Gastrocnemius medialis (tissue), 4 donors: ENCODE data around the gene ADCY4. TPM values are rescaled to one million over a fixed set of nuclear protein-coding genes. Genes with fewer than 3 reads are reported as not detected.

Experiments used
- ATAC-seq, 2 donors: fragments of 150-250 bp; one replicate each; pipeline ENCODE4 v1.9.1; 2016
- DNase-seq, 2 donors: peaks; one replicate each; pipeline ENCODE4 v3.0.0-alpha.2; 2019
- H3K27ac ChIP-seq, 4 donors: fragments of 200-600 bp; sonication (generic); 1 replicate in 1 of 4; 2 replicates in 3 of 4; pipeline ENCODE4 v1.5.1; 2016 to 2018; ENCODE audit warnings: mild to moderate bottlenecking in 2 of 4, moderate library complexity in 1 of 4
- H3K27me3 ChIP-seq, 3 donors: fragments of 200-600 bp; sonication (generic) in 2 of 3; 1 replicate in 1 of 3; 2 replicates in 2 of 3; pipeline versions ENCODE4 v1.5.1 to v1.6.0; 2016 to 2019; ENCODE audit warnings: mild to moderate bottlenecking in 1 of 3, moderate library complexity in 1 of 3
- H3K36me3 ChIP-seq, 2 donors: fragments of 200-600 bp; sonication (generic) in 1 of 2; one replicate each; pipeline ENCODE4 v1.5.1; 2017 to 2018
- H3K4me1 ChIP-seq, 2 donors: fragments of 200-600 bp; sonication (generic) in 1 of 2; one replicate each; pipeline ENCODE4 v1.5.1; 2016 to 2017; ENCODE audit warnings: mild to moderate bottlenecking in 2 of 2
- H3K4me3 ChIP-seq, 4 donors: fragments of 200-600 bp; sonication (generic) in 3 of 4; 1 replicate in 1 of 4; 2 replicates in 3 of 4; pipeline ENCODE4 v1.5.1; 2016 to 2019; ENCODE audit warnings: mild to moderate bottlenecking in 2 of 4
- H3K9me3 ChIP-seq, 3 donors: fragments of 200-600 bp; sonication (generic) in 2 of 3; 1 replicate in 1 of 3; 2 replicates in 2 of 3; pipeline ENCODE4 v1.5.1; 2016 to 2019
- POLR2A ChIP-seq, 2 donors: fragments of 450-650 bp; IDR thresholded peaks; one replicate each; pipeline ENCODE4 v1.6.1; 2017; ENCODE audit warnings: antibody characterized with exemption in 2 of 2, mild to moderate bottlenecking in 2 of 2, moderate library complexity in 2 of 2
- in situ Hi-C, 4 donors: fragments of 200-750 bp; cut with MboI; loops; one replicate each; pipeline versions ENCODE4 v1.15.0 to v1.8.0; 2017; ENCODE audit warnings: low sequenced_read_pairs in 4 of 4
- intact Hi-C: fragments of 100-400 bp; cut with DNase I; formaldehyde crosslinking; loops from one replicate; pipeline ENCODE4 v1.15.1; 2023; ENCODE audit warnings: low total_unique reads
- total RNA-seq, 4 donors: library from RNA; depleted of rRNA; stranded (reverse); fragments of >200 nt; gene quantifications; one replicate each; pipeline versions ENCODE4 v1.1.0 to v1.2.3, GENCODE V29; 2016
- TF ChIP-seq, protein P1 (sequence below), 5 experiments: fragments of 450-650 bp in 3 of 5; fragments of 200-600 bp in 2 of 5; sonication (generic) in 2 of 5; IDR thresholded peaks in 4 of 5; conservative IDR thresholded peaks in 1 of 5; 1 replicate in 4 of 5; 2 replicates in 1 of 5; pipeline ENCODE4 v1.5.1; 2016 to 2019; ENCODE audit warnings: antibody characterized with exemption in 5 of 5, mild to moderate bottlenecking in 3 of 5, moderate library complexity in 3 of 5

The ADCY4 gene
- total RNA-seq, 4 donors from 2014 or later: 7.9 to 16.6 (median 8.7) TPM

DNA sequence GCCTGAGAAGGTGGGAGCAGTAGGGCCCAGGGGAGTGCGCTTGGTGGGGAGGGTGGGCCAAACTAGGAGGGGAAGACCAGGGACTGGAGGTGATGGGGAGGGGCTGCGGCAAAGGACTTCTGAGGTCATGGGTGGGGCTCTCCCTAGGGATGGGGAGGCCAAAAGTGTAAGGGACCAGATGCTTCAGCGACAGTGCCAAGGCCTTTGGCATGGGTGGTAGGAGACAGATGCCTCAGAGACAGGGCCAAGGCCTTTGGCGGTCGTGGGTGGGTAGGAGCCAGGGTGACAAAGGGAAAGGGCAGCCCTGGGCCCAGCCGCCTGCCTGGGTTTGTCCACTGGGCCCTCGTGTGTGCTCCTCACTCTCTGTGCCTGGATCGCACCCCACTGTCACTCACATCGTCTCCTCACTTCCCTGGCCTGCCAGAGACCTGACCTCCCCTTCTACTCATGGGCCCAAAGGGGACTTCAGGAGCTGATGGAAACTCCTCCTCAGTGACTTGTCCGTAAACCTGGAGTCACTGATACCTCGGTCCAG lies 50.3 kb downstream of the ADCY4 start:
- in situ Hi-C loops: no loop called here
- no peak for TF ChIP-seq POLR2A (IDR thresholded peaks at IDR 0.05)
- TF ChIP-seq, protein P1, sequence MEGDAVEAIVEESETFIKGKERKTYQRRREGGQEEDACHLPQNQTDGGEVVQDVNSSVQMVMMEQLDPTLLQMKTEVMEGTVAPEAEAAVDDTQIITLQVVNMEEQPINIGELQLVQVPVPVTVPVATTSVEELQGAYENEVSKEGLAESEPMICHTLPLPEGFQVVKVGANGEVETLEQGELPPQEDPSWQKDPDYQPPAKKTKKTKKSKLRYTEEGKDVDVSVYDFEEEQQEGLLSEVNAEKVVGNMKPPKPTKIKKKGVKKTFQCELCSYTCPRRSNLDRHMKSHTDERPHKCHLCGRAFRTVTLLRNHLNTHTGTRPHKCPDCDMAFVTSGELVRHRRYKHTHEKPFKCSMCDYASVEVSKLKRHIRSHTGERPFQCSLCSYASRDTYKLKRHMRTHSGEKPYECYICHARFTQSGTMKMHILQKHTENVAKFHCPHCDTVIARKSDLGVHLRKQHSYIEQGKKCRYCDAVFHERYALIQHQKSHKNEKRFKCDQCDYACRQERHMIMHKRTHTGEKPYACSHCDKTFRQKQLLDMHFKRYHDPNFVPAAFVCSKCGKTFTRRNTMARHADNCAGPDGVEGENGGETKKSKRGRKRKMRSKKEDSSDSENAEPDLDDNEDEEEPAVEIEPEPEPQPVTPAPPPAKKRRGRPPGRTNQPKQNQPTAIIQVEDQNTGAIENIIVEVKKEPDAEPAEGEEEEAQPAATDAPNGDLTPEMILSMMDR (IDR thresholded peaks at IDR 0.05 in 4 of 5, conservative IDR thresholded peaks at IDR 0.05 in 1 of 5): no peak
- H3K4me1 ChIP-seq: no peaks in the 10 kb centered on the region
- no peak for ATAC-seq
- intact Hi-C loops: no loop called here
- H3K4me3 ChIP-seq: no peak overlapping the region
- no peaks in the 10 kb centered on the region for H3K9me3 ChIP-seq
- H3K27me3 ChIP-seq: no peaks in the 10 kb centered on the region
- no peak for DNase-seq
- H3K27ac ChIP-seq: no peak overlapping the region
- H3K36me3 ChIP-seq: no peaks in the 10 kb centered on the region

DNA sequence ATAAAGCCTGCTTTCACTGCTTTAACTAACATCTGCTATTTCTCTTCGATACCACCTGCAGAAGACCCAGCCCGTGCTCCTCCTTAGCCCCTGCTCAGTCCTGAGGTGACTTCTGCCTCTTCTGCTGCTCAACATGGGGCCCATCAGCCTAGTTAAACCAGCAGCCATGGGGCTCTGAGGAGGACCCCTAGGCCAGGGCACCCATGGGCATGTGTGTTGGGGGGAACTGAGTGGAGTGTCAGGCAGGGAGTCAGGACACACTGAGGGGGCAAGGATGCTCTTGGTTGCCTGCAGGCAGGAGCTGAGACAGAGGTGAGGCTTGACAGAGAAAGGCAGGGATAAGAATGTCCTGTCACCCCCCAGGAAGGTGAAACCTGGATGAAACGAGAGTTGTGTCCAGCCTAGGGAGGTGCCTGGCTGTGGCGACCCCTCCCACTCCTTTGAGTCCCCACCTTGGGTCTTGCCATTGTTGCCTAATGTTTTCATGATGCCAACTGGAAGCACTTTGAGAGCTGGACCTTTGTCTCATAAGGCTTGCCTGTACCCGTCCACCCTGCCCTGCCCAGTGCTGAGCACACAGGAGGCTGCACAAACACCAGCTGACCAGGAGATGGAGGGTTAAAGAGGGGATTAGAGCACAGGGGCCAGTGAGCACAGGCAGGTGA lies 50.9 kb downstream of the ADCY4 start:
- in situ Hi-C loops: no loop called here
- intact Hi-C loops: no loop called here
- DNase-seq: no peak

DNA sequence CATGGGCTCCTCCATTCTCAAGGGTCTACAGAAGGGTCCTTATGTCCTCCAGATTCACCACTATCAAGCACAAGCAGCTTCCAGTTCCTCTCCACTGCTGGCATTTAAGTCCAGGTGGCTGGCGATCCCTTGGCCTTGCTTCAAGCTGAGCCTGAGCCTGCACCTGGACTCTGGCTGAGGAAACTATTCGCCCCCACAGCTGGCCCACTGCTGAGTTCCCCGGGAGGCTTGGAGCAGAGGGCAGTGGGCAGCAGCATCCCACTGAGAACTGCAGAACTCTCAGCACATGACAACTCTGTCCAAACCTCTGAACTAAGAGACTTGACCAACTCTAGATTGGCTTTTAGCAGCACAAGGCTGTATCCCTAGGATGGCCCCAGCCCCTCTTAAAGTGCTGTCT lies 52.1 kb downstream of the ADCY4 start:
- no peaks in the 10 kb centered on the region for H3K4me1 ChIP-seq
- H3K9me3 ChIP-seq: no peaks in the 10 kb centered on the region
- H3K27me3 ChIP-seq: no peaks in the 10 kb centered on the region
- no peak for ATAC-seq
- H3K4me3 ChIP-seq: no peak overlapping the region
- no peak overlapping the region for H3K27ac ChIP-seq
- TF ChIP-seq, protein P1 (IDR thresholded peaks at IDR 0.05 in 4 of 5, conservative IDR thresholded peaks at IDR 0.05 in 1 of 5): no peak
- TF ChIP-seq POLR2A (IDR thresholded peaks at IDR 0.05): no peak
- no peaks in the 10 kb centered on the region for H3K36me3 ChIP-seq
- intact Hi-C loops (no loop called here), in situ Hi-C loops (no loop called here)
- no peak for DNase-seq

More for the DNA sequence above, 50.9 kb downstream of the ADCY4 start:
- Histone ChIP-seq H3K27me3 (no peaks in the 10 kb centered on the region), H3K27ac (no peak overlapping the region), H3K4me1 (no peaks in the 10 kb centered on the region), H3K4me3 (no peak overlapping the region), H3K36me3 (no peaks in the 10 kb centered on the region), H3K9me3 (no peaks in the 10 kb centered on the region)
- no peak for TF ChIP-seq POLR2A (IDR thresholded peaks at IDR 0.05)
- TF ChIP-seq, protein P1 (IDR thresholded peaks at IDR 0.05 in 4 of 5, conservative IDR thresholded peaks at IDR 0.05 in 1 of 5): no peak
- no peak for ATAC-seq

DNA sequence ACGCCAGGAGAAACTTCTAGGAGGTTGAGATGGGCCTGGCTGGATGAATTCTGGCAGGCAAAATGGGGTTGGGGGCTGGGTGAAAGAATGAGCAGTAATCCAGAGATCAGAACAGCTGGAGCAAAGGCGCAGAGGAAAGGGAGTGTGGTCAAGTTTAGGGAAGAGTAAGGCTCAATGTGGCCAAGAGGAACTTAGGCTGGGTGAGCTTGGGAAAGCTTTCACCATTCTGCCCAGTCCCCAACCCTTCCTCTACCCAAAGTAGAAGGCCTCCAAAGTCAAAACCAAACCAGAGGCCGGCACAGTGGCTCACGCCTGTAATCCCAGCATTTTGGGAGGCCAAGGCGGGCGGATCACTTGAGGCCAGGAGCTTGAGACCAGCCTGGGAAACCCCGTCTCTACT lies 53.2 kb downstream of the ADCY4 start:
- no peak for TF ChIP-seq POLR2A (IDR thresholded peaks at IDR 0.05)
- TF ChIP-seq, protein P1 (IDR thresholded peaks at IDR 0.05 in 4 of 5, conservative IDR thresholded peaks at IDR 0.05 in 1 of 5): no peak
- ATAC-seq (no peak), DNase-seq (no peak)
- no peak overlapping the region for H3K4me3 ChIP-seq
- no peaks in the 10 kb centered on the region for H3K27me3 ChIP-seq
- H3K9me3 ChIP-seq: no peaks in the 10 kb centered on the region
- no peaks in the 10 kb centered on the region for H3K4me1 ChIP-seq
- H3K36me3 ChIP-seq: no peaks in the 10 kb centered on the region
- in situ Hi-C loops: no loop called here
- H3K27ac ChIP-seq: no peak overlapping the region
- intact Hi-C loops: no loop called here
